GM12878 (cell line): ENCODE data around the gene CPNE5. TPM values are rescaled to one million over a fixed set of nuclear protein-coding genes. Genes with fewer than 3 reads are reported as not detected.
"Not testable (repeated sequence)": the region's sequence is repeated elsewhere in the genome, so short reads cannot be mapped to it uniquely, and the experiment has no call there.

Experiments used
- ATAC-seq: fragments of 200-7000 bp; cut with Tn5 transposase; 3 replicates; pipeline ENCODE4 v1.9.1; 2020; ENCODE audit warnings: mild to moderate bottlenecking, moderate library complexity
- BruUV-seq: library from RNA; stranded (reverse); fragments of 400-500 nt; replicated peaks from 2 replicates; lab custom pipeline; 2021; lab: Mats Ljungman, UMichigan
- CTCF ChIA-PET: fragments of 300-600 bp; sonication (Branson Sonifier 250); formaldehyde crosslinking; extraction: SDS; loops from one replicate; lab custom pipeline; 2021; ENCODE audit warnings: inconsistent platforms; lab: Yijun Ruan, JAX
- POLR2A ChIA-PET: fragments of 350-600 bp; formaldehyde crosslinking; extraction: SDS; loops from one replicate; lab custom pipeline; 2021; ENCODE audit warnings: inconsistent platforms; lab: Charles Lee
- RAD21 ChIA-PET: fragments of 300-600 bp; sonication (Branson Sonifier 250); formaldehyde crosslinking; loops from one replicate; lab custom pipeline; 2023; ENCODE audit warnings: antibody characterized with exemption; ENCODE audit not compliant: unreplicated experiment; lab: Charles Lee
- SMC1A ChIA-PET: fragments of 300-600 bp; sonication (Branson Sonifier 250); formaldehyde crosslinking; loops from one replicate; lab custom pipeline; 2023; ENCODE audit not compliant: unreplicated experiment, uncharacterized antibody; lab: Charles Lee
- DNase-seq: peaks from one replicate; pipeline ENCODE4 v3.0.0-alpha.2; 2011; ENCODE audit warnings: low read depth, low spot score
- FAIRE-seq: peaks from 3 replicates; lab custom pipeline; 2011; peaks lifted over from hg19 to GRCh38; lab: Jason Lieb, UNC
- H2AFZ ChIP-seq: 2 replicates; pipeline ENCODE4 v1.6.0; 2011; ENCODE audit warnings: low read depth, low read length, control low read depth; ENCODE audit not compliant: control insufficient read depth
- H3K27ac ChIP-seq: 2 replicates; pipeline ENCODE4 v1.5.1; 2011; ENCODE audit warnings: control low read depth; ENCODE audit not compliant: control insufficient read depth, insufficient read depth
- H3K27me3 ChIP-seq, 2 experiments: replicated peaks in 1 of 2; 2 replicates each; pipeline versions ENCODE4 v1.6.0 to v1.6.1; 2011; ENCODE audit warnings: low read length in 1 of 2; ENCODE audit not compliant: control insufficient read depth in 2 of 2, insufficient read depth in 2 of 2
- H3K36me3 ChIP-seq, 2 experiments: 2 replicates each; pipeline ENCODE4 v1.5.1; 2011; ENCODE audit warnings: low read length in 1 of 2; ENCODE audit not compliant: control insufficient read depth in 2 of 2, insufficient read depth in 2 of 2
- H3K4me1 ChIP-seq: 2 replicates; pipeline ENCODE4 v1.6.1; 2011; ENCODE audit warnings: mild to moderate bottlenecking, low read length, moderate library complexity, mixed read lengths; ENCODE audit not compliant: control insufficient read depth, insufficient read depth
- H3K4me2 ChIP-seq: 2 replicates; pipeline ENCODE4 v1.6.0; 2011; ENCODE audit warnings: control low read depth; ENCODE audit not compliant: control insufficient read depth, insufficient read depth
- H3K4me3 ChIP-seq: fragments of 200-600 bp; sonication (generic); 2 replicates; pipeline ENCODE4 v1.5.1; 2016
- H3K79me2 ChIP-seq: 2 replicates; pipeline ENCODE4 v1.6.0; 2011; ENCODE audit warnings: low read length; ENCODE audit not compliant: control insufficient read depth, insufficient read depth
- H3K9ac ChIP-seq: 2 replicates; pipeline ENCODE4 v1.8.0; 2011; ENCODE audit warnings: low read length, control low read depth, mixed read lengths; ENCODE audit not compliant: control insufficient read depth, insufficient read depth
- H3K9me3 ChIP-seq: replicated peaks from 3 replicates; pipeline ENCODE4 v1.5.1; 2011; ENCODE audit warnings: mild to moderate bottlenecking, low read length; ENCODE audit not compliant: control insufficient read depth, insufficient read depth
- H4K20me1 ChIP-seq: 2 replicates; pipeline ENCODE4 v1.6.0; 2011; ENCODE audit not compliant: control insufficient read depth, insufficient read depth
- CEBPB ChIP-seq, 2 experiments: fragments of 150-350 bp in 1 of 2; IDR thresholded peaks; 2 replicates each; pipeline ENCODE4 v1.6.1; 2012 to 2014; ENCODE audit warnings: low read depth in 2 of 2, low read length in 2 of 2, borderline replicate concordance in 1 of 2, inconsistent platforms in 1 of 2
- CHD1 ChIP-seq: IDR thresholded peaks from 2 replicates; pipeline ENCODE4 v1.6.1; 2012; ENCODE audit warnings: low read depth, low read length, improper control_type of control experiment
- CHD2 ChIP-seq: IDR thresholded peaks from 2 replicates; pipeline ENCODE4 v1.6.1; 2011; ENCODE audit warnings: low read depth, low read length, improper control_type of control experiment, borderline replicate concordance
- EZH2 ChIP-seq: IDR thresholded peaks from 2 replicates; pipeline ENCODE4 v1.6.1; 2012; ENCODE audit warnings: low read depth, mild to moderate bottlenecking, control low read depth, inconsistent platforms, low read length, borderline replicate concordance; ENCODE audit not compliant: control insufficient read depth
- FOXK2 ChIP-seq: fragments of 450-650 bp; IDR thresholded peaks from 2 replicates; pipeline ENCODE4 v1.6.1; 2017; ENCODE audit warnings: mild to moderate bottlenecking, moderate library complexity
- HDAC2 ChIP-seq: fragments of 200-600 bp; sonication (generic); IDR thresholded peaks from 2 replicates; pipeline ENCODE4 v1.6.1; 2017
- STAT1 ChIP-seq: fragments of 450-650 bp; conservative IDR thresholded peaks from 2 replicates; pipeline ENCODE4 v1.6.1; 2014; ENCODE audit warnings: antibody characterized with exemption, mild to moderate bottlenecking
- TCF7 ChIP-seq: IDR thresholded peaks from 2 replicates; pipeline ENCODE4 v1.6.1; 2014; ENCODE audit warnings: antibody characterized with exemption, borderline replicate concordance
- ZNF217 ChIP-seq: fragments of 450-650 bp; IDR thresholded peaks from 2 replicates; pipeline ENCODE4 v1.6.1; 2017; ENCODE audit warnings: antibody characterized with exemption, mild to moderate bottlenecking
- WGBS: methylation state at CpG from one replicate; pipeline ENCODE4 v1.1.6; 2016; ENCODE audit warnings: low lambda C conversion rate; ENCODE audit not compliant: insufficient replicate concordance, insufficient coverage; ENCODE audit errors: missing lambda C conversion rate; 5-methylcytosine and 5-hydroxymethylcytosine counted together
- in situ Hi-C: fragments of 300-500 bp; cut with MboI; formaldehyde crosslinking; loops from 9 replicates; pipeline ENCODE4 v1.14.3; 2018; ENCODE audit warnings: mixed read lengths
- intact Hi-C: fragments of 100-400 bp; cut with micrococcal nuclease; formaldehyde crosslinking; loops from one replicate; pipeline ENCODE4 v1.14.2; 2022; ENCODE audit not compliant: unreplicated experiment
- polyA plus RNA-seq, 11 experiments: library from polyadenylated mRNA; depleted of rRNA in 4 of 11; unstranded in 6 of 11; stranded (reverse) in 5 of 11; fragments of >200 nt; fragmentation: Nextera tagmentation in 4 of 11; fragmentation: Illumina TruSeq in 1 of 11; extraction: Ambion mirVana in 4 of 11; extraction: Trizol in 1 of 11; gene quantifications; 1 replicate in 1 of 11; 2 replicates in 10 of 11; pipeline versions ENCODE4 v1.2.1 to v1.2.3, GENCODE V29; 2011 to 2016; ENCODE audit warnings: inconsistent platforms in 2 of 11, missing spikeins in 2 of 11, low read depth in 1 of 11
- total RNA-seq, 4 experiments: library from RNA; depleted of rRNA in 3 of 4; stranded (reverse); fragments of >200 nt in 3 of 4; fragmentation: Illumina TruSeq in 1 of 4; extraction: Trizol in 1 of 4; gene quantifications; 2 replicates each; pipeline versions ENCODE4 v1.2.1 to v1.2.3, GENCODE V29; 2013 to 2021

CPNE5 gene
- total and polyA plus RNA-seq, 10 of the 15 experiments (the other 5 are each of a cell fraction or from before 2014, with no cell fraction given) = 2.4 to 39.1 (median 18.2) TPM

- FAIRE-seq (no peak), ATAC-seq (peak; percentile 55)
- H3K9me3 ChIP-seq = no peaks in the 10 kb centered on the region
Measured at GRCh38 chr6:36712816-36713215, 126.4 kb downstream of the CPNE5 start.

GRCh38 chr6:36706339-36706738 is 132.9 kb downstream of the CPNE5 start:
- TF ChIP-seq HDAC2 (no peak), CHD1 (no peak), EZH2 (no peak), CEBPB (IDR thresholded peaks at IDR 0.05; ENCODE audit: borderline replicate concordance in 1 of 2, low read depth in 2 of 2, low read length in 2 of 2) (no peak)
- WGBS = 0% methylated on average over 1 of the region's 1 CpG
- Histone ChIP-seq H3K27me3 (no peaks in the 10 kb centered on the region), H3K27ac (no peak overlapping the region), H4K20me1 (no peaks in the 10 kb centered on the region), H3K36me3 (no peaks in the 10 kb centered on the region), H3K79me2 (no peaks in the 10 kb centered on the region), H3K9me3 (no peaks in the 10 kb centered on the region), H3K4me3 (no peak overlapping the region), H3K9ac (no peak overlapping the region), H2AFZ (no peak overlapping the region), H3K4me2 (no peak overlapping the region), H3K4me1 (no peaks in the 10 kb centered on the region)
- in situ Hi-C loops = no loop called here
- ChIA-PET CTCF (interaction anchor here (0.9 to 1.9 kb wide), 3 partner anchors 25 to 91 kb away, joined by 3 to 5 read pairs (median 5); no protein-coding TSS in a partner anchor), RAD21 (interaction anchor here (0.8 to 1.2 kb wide), 3 partner anchors 18 to 39 kb away, joined by 3 to 5 read pairs (median 3); no protein-coding TSS in a partner anchor), SMC1A (interaction anchor here (1.1 to 1.5 kb wide), 3 partner anchors 18 to 60 kb away, joined by 3 to 4 read pairs (median 4); no protein-coding TSS in a partner anchor), POLR2A (no interaction called here)
- intact Hi-C loops = no loop called here
- no peak for FAIRE-seq
- no TSS peak for BruUV-seq
- no peak for ATAC-seq
- DNase-seq = no peak

More at GRCh38 chr6:36712816-36713215, 126.4 kb downstream of the CPNE5 start:
- no peak for DNase-seq
- ChIA-PET CTCF (interaction anchor here (0.8 to 1.6 kb wide), 3 partner anchors 14 to 88 kb away, joined by 3 to 4 read pairs (median 4); no protein-coding TSS in a partner anchor), RAD21 (no interaction called here), SMC1A (interaction anchor here (1.0 to 2.4 kb wide), 2 partner anchors 42 to 46 kb away, joined by 5 to 14 read pairs; no protein-coding TSS in a partner anchor), POLR2A (no interaction called here)
- in situ Hi-C loops (no loop called here), intact Hi-C loops (no loop called here)
- no peaks in the 10 kb centered on the region for H3K27me3 ChIP-seq
- no peak for TF ChIP-seq ZNF217
- TF ChIP-seq TCF7 = no peak
- TF ChIP-seq CHD2 = no peak
- TF ChIP-seq STAT1 = no peak
- TF ChIP-seq FOXK2 = no peak
- no TSS peak for BruUV-seq
- H3K36me3 ChIP-seq = no peaks in the 10 kb centered on the region
- no peak overlapping the region for H2AFZ ChIP-seq
- H3K27ac ChIP-seq = no peak overlapping the region
- H4K20me1 ChIP-seq = no peaks in the 10 kb centered on the region
- no peaks in the 10 kb centered on the region for H3K79me2 ChIP-seq
- WGBS = 16% methylated on average over 4 of the region's 4 CpGs
- no peak overlapping the region for H3K4me2 ChIP-seq
- peaks cover 3% of the 10 kb centered on the region; the same call in 1 of the 2 replicates for H3K4me1 ChIP-seq
- no peak overlapping the region for H3K4me3 ChIP-seq
- H3K9ac ChIP-seq = no peak overlapping the region

- WGBS = 33% methylated on average over 4 of the region's 7 CpGs
- BruUV-seq, H3K36me3 ChIP-seq, ATAC-seq, H3K4me3 ChIP-seq, H3K27ac ChIP-seq, H4K20me1 ChIP-seq, H3K4me1 ChIP-seq, H2AFZ ChIP-seq, H3K4me2 ChIP-seq, H3K79me2 ChIP-seq, H3K27me3 ChIP-seq, FAIRE-seq, H3K9me3 ChIP-seq, intact Hi-C loops, DNase-seq, H3K9ac ChIP-seq, in situ Hi-C loops: not testable (repeated sequence)
- ChIA-PET POLR2A (interaction anchor here (0.7 kb wide), 1 partner anchor 48 kb away, joined by 3 read pairs; no protein-coding TSS in a partner anchor), RAD21 (interaction anchor here (0.6 kb wide), 1 partner anchor 78 kb away, joined by 3 read pairs; no protein-coding TSS in a partner anchor), CTCF (interaction anchor here (1.1 to 1.6 kb wide), 3 partner anchors 54 to 89 kb away, joined by 3 to 7 read pairs (median 5); no protein-coding TSS in a partner anchor), SMC1A (interaction anchor here (0.6 to 1.4 kb wide), 4 partner anchors 61 to 104 kb away, joined by 3 to 4 read pairs (median 4); no protein-coding TSS in a partner anchor)
Measured at GRCh38 chr6:36704961-36705577, 134.2 kb downstream of the CPNE5 start.
